ENCODE results near the gene RUFY2.

DNA sequence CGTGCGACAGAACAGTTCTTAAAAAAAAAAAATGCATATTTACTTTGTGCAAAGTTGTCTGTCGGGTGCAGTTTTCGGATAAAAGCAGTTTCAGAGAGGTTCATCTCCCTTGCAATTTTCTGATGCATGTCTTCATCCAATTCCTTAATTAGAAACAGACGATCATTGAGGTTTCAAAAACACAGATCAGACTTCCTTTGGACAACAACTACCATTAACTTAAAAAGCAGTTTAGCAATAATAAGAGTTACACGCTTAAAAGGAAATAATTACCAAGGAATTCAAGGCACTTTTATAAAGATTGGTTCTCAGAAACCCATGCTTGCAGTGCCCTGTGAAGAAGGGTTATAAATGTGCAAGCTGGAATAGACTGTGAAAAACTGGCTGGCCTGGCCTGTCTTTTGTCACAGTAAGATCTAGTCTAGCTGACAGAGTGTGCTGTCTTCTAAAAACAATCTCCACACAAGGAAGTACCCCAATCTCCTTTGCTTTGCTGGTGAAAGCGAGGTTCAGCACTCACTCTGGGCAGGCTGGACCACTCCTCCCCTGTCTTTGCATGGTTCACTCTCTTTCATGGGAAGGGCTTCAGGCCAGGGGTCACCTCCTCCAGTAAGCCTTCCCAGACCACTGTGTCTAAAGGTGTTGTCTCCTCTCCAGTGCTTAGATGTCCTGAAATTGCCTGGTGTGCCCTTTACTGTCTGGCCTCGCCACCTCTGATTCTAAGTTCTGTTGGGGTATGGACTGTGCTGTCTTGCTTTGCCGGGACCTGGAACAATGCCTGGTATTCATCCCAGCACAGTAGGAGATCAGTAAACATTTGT, 110.0 kb downstream of the RUFY2 start:
- TF ChIP-seq, protein P1, sequence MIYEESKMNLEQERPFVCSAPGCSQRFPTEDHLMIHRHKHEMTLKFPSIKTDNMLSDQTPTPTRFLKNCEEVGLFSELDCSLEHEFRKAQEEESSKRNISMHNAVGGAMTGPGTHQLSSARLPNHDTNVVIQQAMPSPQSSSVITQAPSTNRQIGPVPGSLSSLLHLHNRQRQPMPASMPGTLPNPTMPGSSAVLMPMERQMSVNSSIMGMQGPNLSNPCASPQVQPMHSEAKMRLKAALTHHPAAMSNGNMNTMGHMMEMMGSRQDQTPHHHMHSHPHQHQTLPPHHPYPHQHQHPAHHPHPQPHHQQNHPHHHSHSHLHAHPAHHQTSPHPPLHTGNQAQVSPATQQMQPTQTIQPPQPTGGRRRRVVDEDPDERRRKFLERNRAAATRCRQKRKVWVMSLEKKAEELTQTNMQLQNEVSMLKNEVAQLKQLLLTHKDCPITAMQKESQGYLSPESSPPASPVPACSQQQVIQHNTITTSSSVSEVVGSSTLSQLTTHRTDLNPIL (CRISPR knock-in tag; IDR thresholded peaks at IDR 0.05; ENCODE audit: low read depth) = no peak
- TF ChIP-seq RARB (CRISPR knock-in tag; IDR thresholded peaks at IDR 0.05) (no peak), ZNF70 (CRISPR knock-in tag; IDR thresholded peaks at IDR 0.05) (no peak), BACH2 (CRISPR knock-in tag; IDR thresholded peaks at IDR 0.05; ENCODE audit: borderline replicate concordance) (no peak), ZFP3 (CRISPR knock-in tag; IDR thresholded peaks at IDR 0.05) (no peak), ZNF8 (CRISPR knock-in tag; IDR thresholded peaks at IDR 0.05) (no peak)

Measured in SK-N-SH treated with all-trans-retinoic acid at 6 μM for 48 hours (cell line).